T-cell (primary cell): Measurements from ENCODE around the gene MEIOC. TPM values are rescaled to one million over a fixed set of nuclear protein-coding genes. Genes with fewer than 3 reads are reported as not detected.

Experiments used
- ATAC-seq, 4 experiments: fragments of 200-7000 bp in 3 of 4; fragments of 150-1000 bp in 1 of 4; cut with Tn5 transposase; replicated peaks in 1 of 4; 1 replicate in 3 of 4; 2 replicates in 1 of 4; pipeline ENCODE4 v1.10.0; 2021; ENCODE audit warnings: moderate library complexity in 3 of 4, mild to moderate bottlenecking in 2 of 4, moderate number of reproducible peaks in 1 of 4
- CTCF ChIA-PET, 2 donors: fragments of 300-600 bp; sonication (Branson Sonifier 250); formaldehyde crosslinking; loops; one replicate each; lab custom pipeline; 2022; ENCODE audit warnings: antibody characterized with exemption in 2 of 2; lab: Charles Lee
- POLR2A ChIA-PET, 2 donors: fragments of 300-600 bp; sonication (Branson Sonifier 250); formaldehyde crosslinking; loops; one replicate each; lab custom pipeline; 2022; ENCODE audit warnings: antibody characterized with exemption in 2 of 2; lab: Charles Lee
- DNase-seq, 35 experiments: peaks; one replicate each; pipeline versions ENCODE4 v3.0.0 to v3.0.0-alpha.2; 2013 to 2023
- H3K27ac ChIP-seq: one replicate; pipeline ENCODE4 v1.5.1; 2013; ENCODE audit warnings: low read length
- H3K27me3 ChIP-seq, 2 experiments: replicated peaks in 1 of 2; 1 replicate in 1 of 2; 2 replicates in 1 of 2; pipeline versions ENCODE4 v1.6.1 to v1.7.0; 2013; ENCODE audit warnings: low read length in 1 of 2, mixed read lengths in 1 of 2; ENCODE audit not compliant: control insufficient read depth in 2 of 2, insufficient read depth in 2 of 2; ENCODE audit errors: extremely low read depth in 1 of 2
- H3K36me3 ChIP-seq, 2 donors: 1 replicate in 1 of 2; 2 replicates in 1 of 2; pipeline versions ENCODE4 v1.6.1 to v1.7.0; 2013; ENCODE audit warnings: low read length in 1 of 2; ENCODE audit not compliant: control insufficient read depth in 2 of 2, insufficient read depth in 1 of 2; ENCODE audit errors: extremely low read depth in 1 of 2
- H3K4me1 ChIP-seq, 2 experiments: 1 replicate in 1 of 2; 2 replicates in 1 of 2; pipeline versions ENCODE4 v1.6.1 to v1.7.0; 2013; ENCODE audit warnings: low read length in 2 of 2, mixed read lengths in 1 of 2; ENCODE audit not compliant: insufficient read depth in 2 of 2, control insufficient read depth in 1 of 2; ENCODE audit errors: extremely low read depth in 1 of 2
- H3K4me3 ChIP-seq, 2 donors: 1 replicate in 1 of 2; 2 replicates in 1 of 2; pipeline versions ENCODE4 v1.5.1 to v1.7.0; 2013; ENCODE audit warnings: mild to moderate bottlenecking in 2 of 2, low read length in 1 of 2, moderate library complexity in 1 of 2; ENCODE audit not compliant: control insufficient read depth in 1 of 2; ENCODE audit errors: extremely low read depth in 1 of 2
- H3K9me3 ChIP-seq: 2 replicates; pipeline ENCODE4 v1.7.0; 2013
- H3K27ac Mint-ChIP-seq, 2 donors: one replicate each; pipeline ENCODE4 v1.8.0; 2020 to 2021; ENCODE audit warnings: mild to moderate bottlenecking in 2 of 2, mixed read lengths in 2 of 2
- H3K27me3 Mint-ChIP-seq, 2 donors: one replicate each; pipeline ENCODE4 v1.8.0; 2021 to 2022; ENCODE audit warnings: mixed read lengths in 2 of 2
- H3K36me3 Mint-ChIP-seq: one replicate; pipeline ENCODE4 v1.8.0; 2021; ENCODE audit warnings: mixed read lengths
- H3K4me1 Mint-ChIP-seq, 3 donors: one replicate each; pipeline ENCODE4 v1.8.0; 2020 to 2022; ENCODE audit warnings: mixed read lengths in 3 of 3, mild to moderate bottlenecking in 1 of 3
- H3K4me3 Mint-ChIP-seq, 3 donors: one replicate each; pipeline ENCODE4 v1.8.0; 2020 to 2022; ENCODE audit warnings: mild to moderate bottlenecking in 3 of 3, mixed read lengths in 3 of 3, moderate library complexity in 3 of 3
- H3K9me3 Mint-ChIP-seq, 3 donors: one replicate each; pipeline ENCODE4 v1.8.0; 2020 to 2022; ENCODE audit warnings: mixed read lengths in 3 of 3
- WGBS: methylation state at CpG from one replicate; pipeline ENCODE4 v1.1.5; 2013; ENCODE audit warnings: missing lambda C conversion rate; ENCODE audit not compliant: insufficient coverage; 5-methylcytosine and 5-hydroxymethylcytosine counted together
- total RNA-seq, 35 experiments: library from RNA in 6 of 35; stranded (reverse) in 6 of 35; fragments of 120-200 nt in 1 of 35; gene quantifications; one replicate each; pipeline versions ENCODE4 v1.2.1 to v1.2.4 and lab custom pipeline; 2013 to 2026

The MEIOC gene
- total RNA-seq, 5 donors from 2014 or later (not counting 1 experiment from before 2014, with no cell fraction given) = 0.72 TPM; not detected in 4

- CTCF ChIA-PET = interaction anchor here in 1 of 2 donors (0.7 kb wide), 1 partner anchor 25 kb away, joined by 5 read pairs; no protein-coding TSS in a partner anchor
- Mint-ChIP-seq H3K4me3 (no peak overlapping the region), H3K27me3 (peaks cover 31 to 46% of the 10 kb centered on the region in 2 donors), H3K27ac (no peak overlapping the region), H3K36me3 (no peaks in the 10 kb centered on the region), H3K4me1 (no peaks in the 10 kb centered on the region), H3K9me3 (no peaks in the 10 kb centered on the region)
- H3K27me3 ChIP-seq = peaks cover 4 to 29% of the 10 kb centered on the region in 2 experiments
- no peaks in the 10 kb centered on the region for H3K4me1 ChIP-seq
- POLR2A ChIA-PET = no interaction called here
- H3K27ac ChIP-seq = no peak overlapping the region
- 87% methylated on average over 5 of the region's 12 CpGs for WGBS
- no peak overlapping the region for H3K4me3 ChIP-seq
- ATAC-seq (no peak), DNase-seq (no peak)
- no peaks in the 10 kb centered on the region for H3K36me3 ChIP-seq
- H3K9me3 ChIP-seq = no peaks in the 10 kb centered on the region
These were observed 10.9 kb upstream of the MEIOC start for GRCh38 chr17:44645341-44645740.

- Mint-ChIP-seq H3K27me3 (peaks cover 34 to 47% of the 10 kb centered on the region in 2 donors), H3K4me1 (no peaks in the 10 kb centered on the region), H3K36me3 (no peaks in the 10 kb centered on the region), H3K4me3 (no peak overlapping the region), H3K27ac (no peak overlapping the region), H3K9me3 (no peaks in the 10 kb centered on the region)
- no peak overlapping the region for H3K27ac ChIP-seq
- no CpG with 5 or more reads among the region's 4 CpGs for WGBS
- ATAC-seq (no peak), DNase-seq (no peak)
- ChIA-PET POLR2A (interaction anchor here in 1 of 2 donors (0.6 kb wide), 1 partner anchor 99 kb away, joined by 3 read pairs; no protein-coding TSS in a partner anchor), CTCF (interaction anchor here in 1 of 2 donors (0.7 kb wide), 1 partner anchor 26 kb away, joined by 5 read pairs; no protein-coding TSS in a partner anchor)
- H3K4me1 ChIP-seq = no peaks in the 10 kb centered on the region
- no peaks in the 10 kb centered on the region for H3K36me3 ChIP-seq
- peaks cover 4 to 31% of the 10 kb centered on the region in 2 experiments for H3K27me3 ChIP-seq
- H3K4me3 ChIP-seq = no peak overlapping the region
- no peaks in the 10 kb centered on the region for H3K9me3 ChIP-seq
These were observed 10.0 kb upstream of the MEIOC start for GRCh38 chr17:44646280-44646679.

- Mint-ChIP-seq H3K9me3 (no peaks in the 10 kb centered on the region), H3K4me3 (no peak overlapping the region), H3K27me3 (peaks cover 30 to 47% of the 10 kb centered on the region in 2 donors), H3K4me1 (no peaks in the 10 kb centered on the region), H3K36me3 (no peaks in the 10 kb centered on the region), H3K27ac (no peak overlapping the region)
- POLR2A ChIA-PET = no interaction called here
- H3K36me3 ChIP-seq = no peaks in the 10 kb centered on the region
- no peak overlapping the region for H3K4me3 ChIP-seq
- DNase-seq (no peak), ATAC-seq (no peak)
- H3K4me1 ChIP-seq = no peaks in the 10 kb centered on the region
- CTCF ChIA-PET = interaction anchor here in 1 of 2 donors (0.7 kb wide), 2 partner anchors 749 to 1395 kb away, joined by 3 to 4 read pairs; no protein-coding TSS in a partner anchor
- no peak overlapping the region for H3K27ac ChIP-seq
- peaks cover 0 to 26% of the 10 kb centered on the region in 2 experiments for H3K27me3 ChIP-seq
- H3K9me3 ChIP-seq = no peaks in the 10 kb centered on the region
These were observed 8.5 kb upstream of the MEIOC start for GRCh38 chr17:44647736-44648135.

- Mint-ChIP-seq H3K4me1 (no peaks in the 10 kb centered on the region), H3K27me3 (peaks cover 32 to 48% of the 10 kb centered on the region in 2 donors), H3K4me3 (no peak overlapping the region), H3K9me3 (no peaks in the 10 kb centered on the region), H3K36me3 (no peaks in the 10 kb centered on the region), H3K27ac (no peak overlapping the region)
- Histone ChIP-seq H3K4me3 (no peak overlapping the region), H3K27ac (no peak overlapping the region), H3K36me3 (no peaks in the 10 kb centered on the region), H3K9me3 (no peaks in the 10 kb centered on the region), H3K27me3 (peaks cover 0 to 32% of the 10 kb centered on the region in 2 experiments), H3K4me1 (no peaks in the 10 kb centered on the region)
- WGBS = no CpG with 5 or more reads among the region's 2 CpGs
- DNase-seq (no peak), ATAC-seq (no peak)
- POLR2A ChIA-PET = no interaction called here
- CTCF ChIA-PET = interaction anchor here in 1 of 2 donors (0.9 kb wide), 1 partner anchor 14 kb away, joined by 3 read pairs; no protein-coding TSS in a partner anchor
These were observed 7.3 kb upstream of the MEIOC start for GRCh38 chr17:44648963-44649362.

GRCh38 chr17:44651228-44651627 is 5.0 kb upstream of the MEIOC start:
- Histone ChIP-seq H3K36me3 (no peaks in the 10 kb centered on the region), H3K4me1 (peaks cover 0 to 4% of the 10 kb centered on the region in 2 experiments), H3K9me3 (no peaks in the 10 kb centered on the region), H3K4me3 (no peak overlapping the region), H3K27ac (no peak overlapping the region), H3K27me3 (peaks cover 6 to 42% of the 10 kb centered on the region in 2 experiments)
- Mint-ChIP-seq H3K36me3 (no peaks in the 10 kb centered on the region), H3K4me1 (peaks cover 4 to 5% (median 4%) of the 10 kb centered on the region in 3 donors), H3K9me3 (no peaks in the 10 kb centered on the region), H3K4me3 (no peak overlapping the region), H3K27me3 (peaks cover 36 to 50% of the 10 kb centered on the region in 2 donors), H3K27ac (no peak overlapping the region)
- ChIA-PET POLR2A (no interaction called here), CTCF (no interaction called here)
- no CpG with 5 or more reads among the region's 5 CpGs for WGBS
- DNase-seq = no peak
- no peak for ATAC-seq

GRCh38 chr17:44652727-44653126 is 3.5 kb upstream of the MEIOC start:
- no peaks in the 10 kb centered on the region for H3K9me3 Mint-ChIP-seq
- H3K4me1 Mint-ChIP-seq = peaks cover 7 to 9% (median 9%) of the 10 kb centered on the region in 3 donors
- DNase-seq (no peak), ATAC-seq (no peak)
- H3K27me3 ChIP-seq = peaks cover 9 to 51% of the 10 kb centered on the region in 2 experiments
- 66% methylated on average over 4 of the region's 8 CpGs for WGBS
- ChIA-PET CTCF (no interaction called here), POLR2A (no interaction called here)
- H3K27ac ChIP-seq = no peak overlapping the region
- peaks cover 37 to 54% of the 10 kb centered on the region in 2 donors for H3K27me3 Mint-ChIP-seq
- no peak overlapping the region for H3K4me3 ChIP-seq
- no peaks in the 10 kb centered on the region for H3K36me3 Mint-ChIP-seq
- no peaks in the 10 kb centered on the region for H3K9me3 ChIP-seq
- H3K36me3 ChIP-seq = no peaks in the 10 kb centered on the region
- H3K27ac Mint-ChIP-seq = no peak overlapping the region
- peaks cover 2 to 11% of the 10 kb centered on the region in 2 experiments for H3K4me1 ChIP-seq
- H3K4me3 Mint-ChIP-seq = no peak overlapping the region
